ENCODE measurements around the gene MYL2.

MYL2 gene

GRCh38 chr12:110927546-110927945 lies 7.2 kb upstream of the MYL2 start:
- Histone ChIP-seq H3K36me3 (ENCODE audit: control insufficient read depth, insufficient read depth, low read length) (no peaks in the 10 kb centered on the region), H3K4me1 (ENCODE audit: control insufficient read depth, insufficient read depth, low read length) (peaks cover 5% of the 10 kb centered on the region), H3K27me3 (ENCODE audit: control insufficient read depth, insufficient read depth, low read length) (no peaks in the 10 kb centered on the region), H3K9me3 (ENCODE audit: control insufficient read depth, insufficient read depth, low read length) (no peaks in the 10 kb centered on the region), H3K9ac (ENCODE audit: low read depth, low read length) (no peak overlapping the region), H3K4me3 (ENCODE audit: low read depth, low read length) (no peak overlapping the region)

- peaks cover 2% of the 10 kb centered on the region for H3K4me1 ChIP-seq (ENCODE audit: control insufficient read depth, insufficient read depth, low read length)
- H3K27me3 ChIP-seq (ENCODE audit: control insufficient read depth, insufficient read depth, low read length) = no peaks in the 10 kb centered on the region
- no peak overlapping the region for H3K9ac ChIP-seq (ENCODE audit: low read depth, low read length)
- H3K36me3 ChIP-seq (ENCODE audit: control insufficient read depth, insufficient read depth, low read length) = no peaks in the 10 kb centered on the region
- H3K9me3 ChIP-seq (ENCODE audit: control insufficient read depth, insufficient read depth, low read length) = no peaks in the 10 kb centered on the region
- no peak overlapping the region for H3K4me3 ChIP-seq (ENCODE audit: low read depth, low read length)
Observed at GRCh38 chr12:110923692-110924334, 3.4 kb upstream of the MYL2 start.

DNA sequence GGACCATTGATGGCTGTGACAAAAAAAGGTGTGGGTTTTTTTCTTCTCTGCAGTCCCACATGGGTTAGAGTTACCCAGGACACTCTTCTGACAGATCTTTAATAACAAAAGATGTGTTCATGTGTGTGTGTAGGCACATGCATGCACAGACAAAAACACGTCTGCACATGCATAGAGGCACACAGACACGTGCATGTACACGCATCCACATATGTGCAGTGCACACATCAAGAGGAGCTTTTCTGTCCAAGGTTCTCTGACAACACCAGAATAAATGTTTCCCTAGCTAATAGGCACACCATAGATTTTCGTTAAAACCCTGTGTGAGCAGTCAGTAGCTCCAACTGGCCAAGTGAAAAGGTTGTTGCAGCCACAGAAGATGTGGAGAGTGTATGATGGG lies 2.8 kb upstream of the MYL2 start:
- Histone ChIP-seq H3K36me3 (ENCODE audit: control insufficient read depth, insufficient read depth, low read length) (no peaks in the 10 kb centered on the region), H3K9me3 (ENCODE audit: control insufficient read depth, insufficient read depth, low read length) (no peaks in the 10 kb centered on the region), H3K27me3 (ENCODE audit: control insufficient read depth, insufficient read depth, low read length) (no peaks in the 10 kb centered on the region), H3K9ac (ENCODE audit: low read depth, low read length) (no peak overlapping the region), H3K4me1 (ENCODE audit: control insufficient read depth, insufficient read depth, low read length) (peaks cover 2% of the 10 kb centered on the region), H3K4me3 (ENCODE audit: low read depth, low read length) (no peak overlapping the region)

- Histone ChIP-seq H3K9ac (ENCODE audit: low read depth, low read length) (no peak overlapping the region), H3K4me3 (ENCODE audit: low read depth, low read length) (no peak overlapping the region), H3K36me3 (ENCODE audit: control insufficient read depth, insufficient read depth, low read length) (no peaks in the 10 kb centered on the region), H3K4me1 (ENCODE audit: control insufficient read depth, insufficient read depth, low read length) (peaks cover 2% of the 10 kb centered on the region), H3K27me3 (ENCODE audit: control insufficient read depth, insufficient read depth, low read length) (no peaks in the 10 kb centered on the region), H3K9me3 (ENCODE audit: control insufficient read depth, insufficient read depth, low read length) (no peaks in the 10 kb centered on the region)
Observed at GRCh38 chr12:110922652-110923051, 2.3 kb upstream of the MYL2 start.

GRCh38 chr12:110921262-110921661 lies 883 bp upstream of the MYL2 start:
- Histone ChIP-seq H3K4me1 (ENCODE audit: control insufficient read depth, insufficient read depth, low read length) (peaks cover 2% of the 10 kb centered on the region), H3K9ac (ENCODE audit: low read depth, low read length) (no peak overlapping the region), H3K9me3 (ENCODE audit: control insufficient read depth, insufficient read depth, low read length) (no peaks in the 10 kb centered on the region), H3K4me3 (ENCODE audit: low read depth, low read length) (no peak overlapping the region), H3K27me3 (ENCODE audit: control insufficient read depth, insufficient read depth, low read length) (no peaks in the 10 kb centered on the region), H3K36me3 (ENCODE audit: control insufficient read depth, insufficient read depth, low read length) (no peaks in the 10 kb centered on the region)

GRCh38 chr12:110919720-110920119 lies 659 bp downstream of the MYL2 start:
- Histone ChIP-seq H3K4me1 (ENCODE audit: control insufficient read depth, insufficient read depth, low read length) (peaks cover 2% of the 10 kb centered on the region), H3K9me3 (ENCODE audit: control insufficient read depth, insufficient read depth, low read length) (no peaks in the 10 kb centered on the region), H3K9ac (ENCODE audit: low read depth, low read length) (no peak overlapping the region), H3K36me3 (ENCODE audit: control insufficient read depth, insufficient read depth, low read length) (no peaks in the 10 kb centered on the region), H3K27me3 (ENCODE audit: control insufficient read depth, insufficient read depth, low read length) (no peaks in the 10 kb centered on the region), H3K4me3 (ENCODE audit: low read depth, low read length) (no peak overlapping the region)

DNA sequence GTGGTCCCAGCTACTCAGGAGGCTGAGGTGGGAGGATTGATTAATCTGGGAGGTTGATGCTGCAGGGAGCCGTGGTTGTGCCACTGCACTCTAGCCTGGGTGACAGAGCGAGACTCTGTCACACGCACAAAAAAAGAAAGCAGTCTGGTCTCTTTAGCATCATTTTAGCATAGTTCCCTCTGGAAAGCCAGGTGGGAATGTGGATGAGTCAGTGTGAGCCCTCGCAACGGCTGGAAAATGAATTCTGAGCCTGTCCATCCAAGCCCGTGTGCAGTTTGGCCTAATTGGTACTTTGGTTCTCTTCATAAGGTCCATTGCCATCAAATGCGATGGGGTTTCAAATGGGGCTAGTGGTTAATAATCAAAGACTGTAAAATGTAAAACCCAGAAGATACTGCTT lies 2.4 kb downstream of the MYL2 start:
- Histone ChIP-seq H3K36me3 (ENCODE audit: control insufficient read depth, insufficient read depth, low read length) (no peaks in the 10 kb centered on the region), H3K4me3 (ENCODE audit: low read depth, low read length) (no peak overlapping the region), H3K27me3 (ENCODE audit: control insufficient read depth, insufficient read depth, low read length) (no peaks in the 10 kb centered on the region), H3K4me1 (ENCODE audit: control insufficient read depth, insufficient read depth, low read length) (peaks cover 2% of the 10 kb centered on the region), H3K9me3 (ENCODE audit: control insufficient read depth, insufficient read depth, low read length) (no peaks in the 10 kb centered on the region), H3K9ac (ENCODE audit: low read depth, low read length) (no peak overlapping the region)

DNA sequence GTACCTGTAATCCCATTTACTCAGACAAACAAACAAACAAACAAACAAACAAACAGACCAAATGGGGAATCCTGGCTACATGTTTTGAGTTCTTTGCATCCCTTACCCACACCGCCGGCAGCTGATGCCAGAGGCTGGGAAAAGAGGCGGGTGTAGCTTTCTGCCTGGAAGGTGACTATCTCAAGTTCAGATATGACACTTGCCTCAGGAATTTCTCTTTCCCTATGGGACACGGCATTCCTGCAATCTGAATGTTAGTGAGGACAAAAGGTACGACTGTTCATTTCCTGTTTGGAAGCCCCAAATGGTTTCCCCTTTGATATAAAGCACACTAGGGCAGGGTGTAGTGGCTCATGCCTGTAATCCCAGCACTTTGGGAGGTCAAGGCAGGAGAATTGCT lies 2.9 kb downstream of the MYL2 start:
- Histone ChIP-seq H3K4me3 (ENCODE audit: low read depth, low read length) (no peak overlapping the region), H3K9me3 (ENCODE audit: control insufficient read depth, insufficient read depth, low read length) (no peaks in the 10 kb centered on the region), H3K4me1 (ENCODE audit: control insufficient read depth, insufficient read depth, low read length) (no peaks in the 10 kb centered on the region), H3K36me3 (ENCODE audit: control insufficient read depth, insufficient read depth, low read length) (no peaks in the 10 kb centered on the region), H3K27me3 (ENCODE audit: control insufficient read depth, insufficient read depth, low read length) (no peaks in the 10 kb centered on the region), H3K9ac (ENCODE audit: low read depth, low read length) (no peak overlapping the region)

GRCh38 chr12:110916295-110916875 lies 4.0 kb downstream of the MYL2 start:
- Histone ChIP-seq H3K4me1 (ENCODE audit: control insufficient read depth, insufficient read depth, low read length) (no peaks in the 10 kb centered on the region), H3K36me3 (ENCODE audit: control insufficient read depth, insufficient read depth, low read length) (no peaks in the 10 kb centered on the region), H3K4me3 (ENCODE audit: low read depth, low read length) (no peak overlapping the region), H3K27me3 (ENCODE audit: control insufficient read depth, insufficient read depth, low read length) (no peaks in the 10 kb centered on the region), H3K9me3 (ENCODE audit: control insufficient read depth, insufficient read depth, low read length) (no peaks in the 10 kb centered on the region), H3K9ac (ENCODE audit: low read depth, low read length) (no peak overlapping the region)

GRCh38 chr12:110913119-110914056 lies 7.0 kb downstream of the MYL2 start:
- H3K9ac ChIP-seq (ENCODE audit: low read depth, low read length) = no peak overlapping the region
- H3K4me1 ChIP-seq (ENCODE audit: control insufficient read depth, insufficient read depth, low read length) = no peaks in the 10 kb centered on the region
- H3K4me3 ChIP-seq (ENCODE audit: low read depth, low read length) = no peak overlapping the region
- H3K9me3 ChIP-seq (ENCODE audit: control insufficient read depth, insufficient read depth, low read length) = no peaks in the 10 kb centered on the region
- H3K36me3 ChIP-seq (ENCODE audit: control insufficient read depth, insufficient read depth, low read length) = no peaks in the 10 kb centered on the region
- H3K27me3 ChIP-seq (ENCODE audit: control insufficient read depth, insufficient read depth, low read length) = no peaks in the 10 kb centered on the region

DNA sequence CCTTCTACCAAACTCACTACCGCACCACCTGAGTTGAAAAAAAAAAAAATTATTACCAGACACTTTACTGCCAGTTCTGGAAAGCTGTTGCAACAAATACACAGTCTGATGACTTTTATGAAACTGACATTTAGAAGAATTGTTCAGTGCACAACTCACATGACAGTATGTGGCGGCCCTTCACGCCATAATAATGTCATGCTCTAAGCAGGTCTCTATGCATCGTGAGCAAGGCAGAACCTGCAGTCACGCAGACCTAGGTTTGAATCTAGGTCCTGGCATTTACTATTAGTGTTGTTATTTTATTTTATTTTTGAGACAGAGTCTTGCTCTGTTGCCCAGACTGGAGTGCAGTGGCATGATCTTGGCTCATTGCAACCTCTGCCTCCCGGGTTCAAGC lies 8.1 kb downstream of the MYL2 start:
- Histone ChIP-seq H3K9me3 (ENCODE audit: control insufficient read depth, insufficient read depth, low read length) (no peaks in the 10 kb centered on the region), H3K36me3 (ENCODE audit: control insufficient read depth, insufficient read depth, low read length) (no peaks in the 10 kb centered on the region), H3K9ac (ENCODE audit: low read depth, low read length) (no peak overlapping the region), H3K27me3 (ENCODE audit: control insufficient read depth, insufficient read depth, low read length) (no peaks in the 10 kb centered on the region), H3K4me3 (ENCODE audit: low read depth, low read length) (no peak overlapping the region), H3K4me1 (ENCODE audit: control insufficient read depth, insufficient read depth, low read length) (no peaks in the 10 kb centered on the region)
